ENCODE data around the gene ANKRD39.

- no peak for TF ChIP-seq SIN3A (IDR thresholded peaks at IDR 0.05; ENCODE audit: borderline replicate concordance, insufficient read depth, low read length)
- no peak for TF ChIP-seq TAF1 (IDR thresholded peaks at IDR 0.05; ENCODE audit: borderline replicate concordance, insufficient read depth, low read length)
- TF ChIP-seq POLR2AphosphoS5 (IDR thresholded peaks at IDR 0.05; ENCODE audit: low read depth, low read length) = no peak
Measured at GRCh38 chr2:96837575-96837974, 20.2 kb downstream of the ANKRD39 start.

Measured in PFSK-1 (cell line).